ENCODE data around the gene LHFPL2. TPM values are rescaled to one million over a fixed set of nuclear protein-coding genes. Genes with fewer than 3 reads are reported as not detected.

Gene LHFPL2
- total RNA-seq, 1 donor from 2014 or later, result 47.6 TPM

DNA sequence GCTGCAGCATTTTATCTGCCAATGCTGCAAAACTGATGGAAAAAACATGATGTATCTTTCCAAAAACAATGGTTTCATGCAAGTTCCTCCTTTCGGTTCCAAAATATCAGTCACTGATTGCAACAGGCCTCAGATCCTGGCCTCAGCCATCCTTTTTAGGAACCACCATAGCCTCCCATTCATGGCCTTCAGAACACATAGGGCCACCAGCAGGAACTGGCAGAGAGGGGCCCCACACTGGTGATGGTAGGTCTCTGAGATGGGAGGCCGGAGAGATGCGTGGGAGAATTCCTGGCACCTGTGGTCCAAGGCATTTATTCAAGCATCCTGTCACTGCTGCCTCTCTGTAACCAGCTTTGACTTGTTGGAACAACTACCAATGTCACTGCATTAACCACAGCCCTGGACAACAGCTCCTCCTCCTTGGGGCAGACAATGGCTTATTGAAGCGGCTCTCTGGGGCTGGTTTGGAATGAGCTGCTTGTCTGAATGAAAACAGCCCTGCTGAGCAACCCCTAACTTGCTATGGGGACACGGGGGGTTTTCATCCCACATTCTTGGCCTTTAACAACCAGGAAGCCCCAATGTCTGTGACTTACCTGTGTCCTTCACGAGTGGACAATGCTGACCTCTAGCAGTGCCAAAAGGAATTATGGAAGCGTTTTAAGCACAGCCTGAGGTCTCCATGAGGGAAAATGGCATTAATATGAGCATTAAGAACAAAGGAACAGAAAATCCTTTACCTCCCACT, 108.1 kb downstream of the LHFPL2 start:
- no peaks in the 10 kb centered on the region for H3K27me3 Mint-ChIP-seq (ENCODE audit: unreplicated experiment)
- DNase-seq (ENCODE audit: low spot score), result no peak
- H3K4me1 Mint-ChIP-seq (ENCODE audit: unreplicated experiment), result peaks cover 29% of the 10 kb centered on the region
- TF ChIP-seq, protein P1, sequence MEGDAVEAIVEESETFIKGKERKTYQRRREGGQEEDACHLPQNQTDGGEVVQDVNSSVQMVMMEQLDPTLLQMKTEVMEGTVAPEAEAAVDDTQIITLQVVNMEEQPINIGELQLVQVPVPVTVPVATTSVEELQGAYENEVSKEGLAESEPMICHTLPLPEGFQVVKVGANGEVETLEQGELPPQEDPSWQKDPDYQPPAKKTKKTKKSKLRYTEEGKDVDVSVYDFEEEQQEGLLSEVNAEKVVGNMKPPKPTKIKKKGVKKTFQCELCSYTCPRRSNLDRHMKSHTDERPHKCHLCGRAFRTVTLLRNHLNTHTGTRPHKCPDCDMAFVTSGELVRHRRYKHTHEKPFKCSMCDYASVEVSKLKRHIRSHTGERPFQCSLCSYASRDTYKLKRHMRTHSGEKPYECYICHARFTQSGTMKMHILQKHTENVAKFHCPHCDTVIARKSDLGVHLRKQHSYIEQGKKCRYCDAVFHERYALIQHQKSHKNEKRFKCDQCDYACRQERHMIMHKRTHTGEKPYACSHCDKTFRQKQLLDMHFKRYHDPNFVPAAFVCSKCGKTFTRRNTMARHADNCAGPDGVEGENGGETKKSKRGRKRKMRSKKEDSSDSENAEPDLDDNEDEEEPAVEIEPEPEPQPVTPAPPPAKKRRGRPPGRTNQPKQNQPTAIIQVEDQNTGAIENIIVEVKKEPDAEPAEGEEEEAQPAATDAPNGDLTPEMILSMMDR (IDR thresholded peaks at IDR 0.05; ENCODE audit: unreplicated experiment), result no peak
- peaks cover 16% of the 10 kb centered on the region for H3K36me3 Mint-ChIP-seq (ENCODE audit: low read depth, unreplicated experiment)
- H3K4me3 Mint-ChIP-seq (ENCODE audit: unreplicated experiment), result no peak overlapping the region
- no peaks in the 10 kb centered on the region for H3K9me3 Mint-ChIP-seq (ENCODE audit: unreplicated experiment)
- no peak overlapping the region for H3K27ac Mint-ChIP-seq (ENCODE audit: unreplicated experiment)

DNA sequence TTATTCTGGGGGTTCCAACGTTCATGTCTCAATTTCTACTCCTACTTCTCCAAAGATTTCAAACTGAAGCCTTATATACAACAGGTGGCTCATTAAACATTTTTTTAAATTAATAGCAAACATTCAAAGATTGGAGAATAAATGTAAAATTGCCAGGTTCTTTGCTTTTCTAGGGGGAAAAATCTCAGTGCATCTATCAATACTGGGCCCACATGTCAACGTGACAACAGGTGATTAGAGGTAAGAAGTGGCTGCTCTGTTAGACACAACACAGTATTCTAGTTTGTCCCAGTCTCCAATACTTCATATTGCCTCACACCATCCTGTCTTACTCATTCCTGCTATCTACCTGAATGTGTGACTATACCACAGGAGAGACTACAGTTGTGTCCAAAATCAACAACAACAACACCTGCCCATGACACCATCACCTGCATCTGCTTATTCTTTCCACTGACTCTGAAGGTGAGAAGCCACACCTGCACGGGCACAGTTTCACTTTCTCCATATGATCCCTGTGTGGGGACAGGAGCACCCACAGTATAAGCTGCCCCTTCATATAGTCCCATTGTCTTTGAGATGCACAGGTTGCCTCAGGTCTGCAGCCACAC, 110.2 kb downstream of the LHFPL2 start:
- Mint-ChIP-seq H3K4me1 (ENCODE audit: unreplicated experiment) (peaks cover 40% of the 10 kb centered on the region), H3K9me3 (ENCODE audit: unreplicated experiment) (no peaks in the 10 kb centered on the region), H3K36me3 (ENCODE audit: low read depth, unreplicated experiment) (peaks cover 12% of the 10 kb centered on the region), H3K27ac (ENCODE audit: unreplicated experiment) (no peak overlapping the region), H3K4me3 (ENCODE audit: unreplicated experiment) (no peak overlapping the region), H3K27me3 (ENCODE audit: unreplicated experiment) (no peaks in the 10 kb centered on the region)
- DNase-seq (ENCODE audit: low spot score), result no peak
- TF ChIP-seq, protein P1 (IDR thresholded peaks at IDR 0.05; ENCODE audit: unreplicated experiment), result no peak

GRCh38 chr5:78537821-78538220, 110.8 kb downstream of the LHFPL2 start:
- peaks cover 36% of the 10 kb centered on the region for H3K4me1 Mint-ChIP-seq (ENCODE audit: unreplicated experiment)
- H3K4me3 Mint-ChIP-seq (ENCODE audit: unreplicated experiment), result no peak overlapping the region
- H3K27me3 Mint-ChIP-seq (ENCODE audit: unreplicated experiment), result no peaks in the 10 kb centered on the region
- no peak overlapping the region for H3K27ac Mint-ChIP-seq (ENCODE audit: unreplicated experiment)
- H3K36me3 Mint-ChIP-seq (ENCODE audit: low read depth, unreplicated experiment), result peaks cover 8% of the 10 kb centered on the region
- DNase-seq (ENCODE audit: low spot score), result no peak
- TF ChIP-seq, protein P1 (IDR thresholded peaks at IDR 0.05; ENCODE audit: unreplicated experiment), result no peak
- H3K9me3 Mint-ChIP-seq (ENCODE audit: unreplicated experiment), result no peaks in the 10 kb centered on the region

- peaks cover 34% of the 10 kb centered on the region for H3K4me1 Mint-ChIP-seq (ENCODE audit: unreplicated experiment)
- no peak overlapping the region for H3K4me3 Mint-ChIP-seq (ENCODE audit: unreplicated experiment)
- DNase-seq (ENCODE audit: low spot score), result no peak
- TF ChIP-seq, protein P1 (IDR thresholded peaks at IDR 0.05; ENCODE audit: unreplicated experiment), result no peak
- H3K36me3 Mint-ChIP-seq (ENCODE audit: low read depth, unreplicated experiment), result peaks cover 3% of the 10 kb centered on the region
- H3K27me3 Mint-ChIP-seq (ENCODE audit: unreplicated experiment), result no peaks in the 10 kb centered on the region
- no peaks in the 10 kb centered on the region for H3K9me3 Mint-ChIP-seq (ENCODE audit: unreplicated experiment)
- no peak overlapping the region for H3K27ac Mint-ChIP-seq (ENCODE audit: unreplicated experiment)
Measured at GRCh38 chr5:78537411-78537810, 111.2 kb downstream of the LHFPL2 start.

DNA sequence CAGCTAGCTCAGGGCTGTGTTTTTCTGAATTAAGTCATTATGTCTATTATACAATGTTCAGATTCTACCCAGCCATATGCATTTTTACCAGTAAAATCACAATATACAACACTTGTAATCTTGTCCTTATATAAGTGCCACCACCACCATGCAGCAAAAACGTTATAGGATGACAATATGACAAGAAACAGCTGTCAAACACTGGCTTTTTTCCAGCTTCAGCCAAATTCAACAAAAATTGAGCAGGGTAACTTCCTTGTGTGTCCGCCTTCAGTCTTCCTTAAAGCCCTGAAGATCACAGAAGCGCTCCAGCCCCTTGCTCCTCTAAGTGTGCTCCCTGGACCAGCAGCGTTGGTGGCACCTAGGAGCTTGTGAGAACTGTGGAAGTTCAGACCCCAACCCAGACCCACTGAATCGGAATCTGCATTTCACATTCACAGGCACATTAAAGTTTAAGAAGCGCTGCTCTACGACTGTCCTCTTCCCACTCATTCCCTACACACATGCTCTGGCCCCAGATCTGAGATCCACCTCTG, 111.8 kb downstream of the LHFPL2 start:
- H3K4me3 Mint-ChIP-seq (ENCODE audit: unreplicated experiment), result no peak overlapping the region
- DNase-seq (ENCODE audit: low spot score), result no peak
- H3K4me1 Mint-ChIP-seq (ENCODE audit: unreplicated experiment), result peaks cover 34% of the 10 kb centered on the region
- H3K27me3 Mint-ChIP-seq (ENCODE audit: unreplicated experiment), result no peaks in the 10 kb centered on the region
- peaks cover 3% of the 10 kb centered on the region for H3K36me3 Mint-ChIP-seq (ENCODE audit: low read depth, unreplicated experiment)
- TF ChIP-seq, protein P1 (IDR thresholded peaks at IDR 0.05; ENCODE audit: unreplicated experiment), result no peak
- H3K27ac Mint-ChIP-seq (ENCODE audit: unreplicated experiment), result no peak overlapping the region
- no peaks in the 10 kb centered on the region for H3K9me3 Mint-ChIP-seq (ENCODE audit: unreplicated experiment)
